Stimulated activated CD4-positive, alpha-beta T cell treated with anti-CD3 and anti-CD28 coated beads, Interleukin-1b, Interleukin-23, amount 100 ng/mL, for 24 hours (primary cell): ENCODE data around the gene SRL.
"Not testable (repeated sequence)": the region's sequence is repeated elsewhere in the genome, so short reads cannot be mapped to it uniquely, and the experiment has no call there.

ENCODE experiments used
- DNase-seq, 4 experiments: peaks; one replicate each; pipeline ENCODE4 v3.0.0-alpha.2; 2020; ENCODE audit warnings: low read depth in 4 of 4, low spot score in 1 of 4

The SRL gene

GRCh38 chr16:4261557-4262172 is 19.8 kb upstream of the SRL start:
- peak in 2 of 4 experiments; percentile 23 to 25 for DNase-seq

- DNase-seq, result no peak
These were observed 18.5 kb upstream of the SRL start for GRCh38 chr16:4260360-4260759.

GRCh38 chr16:4257646-4258556 is 16.0 kb upstream of the SRL start:
- DNase-seq, result no peak

- peak; percentile 97 to 99 (median 98) for DNase-seq
These were observed 11.7 kb upstream of the SRL start for GRCh38 chr16:4253394-4254150.

GRCh38 chr16:4253012-4253393 is 11.1 kb upstream of the SRL start:
- DNase-seq, result not testable (repeated sequence)

- DNase-seq, result no peak
These were observed 7.8 kb upstream of the SRL start for GRCh38 chr16:4249530-4250308.

DNA sequence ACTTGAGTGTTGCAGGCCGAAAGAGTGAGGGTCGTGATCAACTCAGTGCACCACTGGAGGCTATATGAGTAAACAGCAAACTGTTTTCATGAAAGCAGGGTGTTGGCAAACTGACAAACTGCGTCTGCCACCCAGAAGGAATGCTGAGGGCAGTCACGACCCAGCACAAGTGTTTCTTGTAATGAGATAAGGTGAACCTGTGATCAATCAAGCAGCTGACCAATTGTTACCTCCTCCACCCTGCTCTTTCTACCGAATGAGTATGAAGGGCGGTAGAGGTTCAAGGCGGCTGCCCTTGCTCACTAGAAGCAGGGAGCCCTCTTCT is 5.5 kb upstream of the SRL start:
- no peak for DNase-seq

DNA sequence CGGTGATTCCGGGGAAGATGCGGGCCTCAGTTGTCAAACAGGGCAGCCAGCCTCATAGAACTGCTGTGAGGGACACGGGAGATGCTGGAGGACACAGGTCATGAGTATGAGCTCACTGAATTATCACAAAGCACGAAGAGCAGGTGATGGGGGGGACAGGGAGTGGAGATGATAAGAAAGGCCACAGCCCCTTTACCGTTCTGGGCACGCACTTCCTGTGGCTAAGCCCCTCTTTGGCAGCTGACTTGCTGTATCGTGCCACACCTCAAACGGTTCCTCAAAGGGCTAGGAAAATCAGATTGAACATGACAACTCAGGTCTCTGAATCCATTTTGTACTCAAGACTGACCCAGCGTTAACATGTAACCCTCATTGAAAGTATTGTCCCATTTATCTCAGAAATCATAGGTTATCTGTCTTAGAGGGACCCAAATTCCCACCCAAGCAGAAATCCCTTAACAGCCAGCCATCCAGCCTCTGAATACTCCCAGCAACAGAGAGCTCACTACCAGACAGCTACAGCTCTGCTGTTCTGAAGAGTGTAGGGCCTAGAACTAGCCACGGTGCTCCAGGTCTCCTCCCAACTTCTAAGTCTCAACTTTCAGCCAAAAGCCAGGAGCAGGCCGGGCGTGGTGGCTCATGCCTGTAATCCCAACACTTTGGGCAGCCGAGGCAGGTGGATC is 5.0 kb upstream of the SRL start:
- DNase-seq, result no peak

GRCh38 chr16:4245077-4245791 is 3.4 kb upstream of the SRL start:
- DNase-seq, result no peak

DNA sequence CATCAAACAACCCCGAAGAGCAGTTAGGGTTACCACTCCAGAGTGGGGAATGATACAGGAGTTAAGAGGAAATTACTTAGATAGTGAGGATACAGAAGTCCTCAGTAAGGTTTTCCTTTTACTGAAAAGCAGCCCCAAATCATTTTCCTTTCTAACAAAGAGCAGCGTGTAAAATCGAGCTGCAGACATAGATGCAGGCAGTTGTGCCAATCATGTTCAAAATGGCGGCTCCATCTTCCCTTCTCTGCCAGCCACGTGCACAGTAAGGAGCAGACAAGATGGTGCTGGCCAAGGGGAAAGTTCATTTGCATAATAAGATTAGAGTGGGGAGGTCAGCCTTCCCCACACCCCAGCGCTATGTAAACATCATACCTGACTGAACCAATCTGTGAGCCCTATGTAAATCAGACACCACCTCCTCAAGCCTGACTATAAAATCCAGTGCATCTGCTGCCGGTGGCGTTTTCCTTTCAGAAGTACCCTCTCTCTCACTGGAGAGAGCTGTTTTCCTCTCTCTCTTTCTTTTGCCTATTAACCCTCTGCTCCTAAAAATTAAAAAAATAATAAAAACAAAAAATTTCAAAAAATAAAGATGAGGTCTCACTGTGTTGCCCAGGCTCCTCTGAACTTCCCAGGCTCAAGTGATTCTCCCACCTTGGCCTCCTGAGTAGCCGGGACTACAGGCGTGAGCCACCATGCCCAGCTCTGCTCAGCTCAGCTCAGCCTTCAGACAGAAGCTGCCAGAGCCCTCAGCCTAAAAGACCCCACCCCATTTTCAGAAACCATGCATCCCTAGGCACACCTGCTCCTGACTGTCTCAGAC is 2.6 kb upstream of the SRL start:
- no peak for DNase-seq

GRCh38 chr16:4241258-4241927 is 487 bp downstream of the SRL start:
- DNase-seq, result no peak

DNA sequence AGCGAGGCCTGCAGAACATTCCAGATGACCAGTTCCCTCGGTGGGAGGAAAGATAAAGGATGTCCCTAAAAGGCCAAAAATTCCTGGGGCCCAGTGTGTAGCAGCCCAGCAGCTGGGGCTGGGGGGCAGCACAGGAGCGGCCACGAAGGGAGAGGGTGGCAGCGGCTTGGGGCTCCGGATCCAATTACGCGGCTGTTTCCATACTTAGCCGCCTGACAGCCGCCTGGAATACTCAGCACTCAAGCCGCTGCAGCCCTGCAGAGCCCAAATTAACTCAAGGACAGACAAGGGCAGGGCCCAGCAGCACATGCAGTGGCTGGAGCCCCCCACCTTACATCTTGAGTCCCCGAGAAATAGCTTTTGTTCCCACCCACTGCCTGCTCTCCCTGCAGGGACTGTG is 1.3 kb downstream of the SRL start:
- DNase-seq, result no peak

DNA sequence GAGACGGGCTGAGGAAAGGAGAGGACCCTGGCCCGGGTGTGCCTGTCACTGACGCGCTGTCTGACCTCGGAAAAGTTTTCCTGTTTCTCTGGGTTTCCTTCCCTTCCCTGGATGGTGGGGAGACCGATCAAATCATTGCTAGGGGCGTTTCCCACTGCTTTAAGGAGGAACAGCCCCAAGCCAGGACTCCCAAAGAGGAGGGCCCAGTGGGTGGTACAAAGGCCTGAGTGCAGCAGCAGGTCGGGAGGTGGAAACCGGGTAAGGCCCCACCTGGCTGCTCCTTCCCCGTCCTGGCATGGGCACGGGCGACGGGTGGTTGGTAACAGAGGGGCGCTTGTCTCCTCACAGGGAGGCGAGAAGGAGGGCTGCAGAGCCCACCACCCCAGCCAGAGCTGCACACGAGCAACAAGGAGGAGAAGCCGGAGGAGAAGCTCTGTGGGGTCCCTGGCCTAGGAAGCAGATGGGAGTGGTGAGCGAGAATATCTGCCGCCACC is 2.2 kb downstream of the SRL start:
- no peak for DNase-seq

DNA sequence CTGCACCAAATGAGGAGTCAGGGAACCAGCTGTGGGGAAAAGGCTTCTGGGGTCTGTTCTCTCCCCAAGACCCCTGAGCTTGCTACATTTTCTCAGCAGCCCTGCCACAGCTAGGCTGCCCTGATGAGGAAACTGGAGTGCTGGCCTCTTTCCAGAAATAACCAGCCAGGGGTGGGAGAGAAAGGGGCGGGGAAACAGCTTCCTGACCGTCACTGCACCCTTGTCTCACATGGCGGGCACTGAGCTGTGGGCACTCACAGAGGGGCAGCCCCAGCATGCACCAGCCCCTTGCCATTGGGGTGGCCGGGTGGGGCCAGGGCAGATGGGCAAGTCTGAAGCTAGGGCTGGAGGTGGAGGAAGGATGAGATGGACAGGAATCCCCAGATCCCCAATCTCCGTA is 2.9 kb downstream of the SRL start:
- no peak for DNase-seq

- no peak for DNase-seq
These were observed 8.4 kb downstream of the SRL start for GRCh38 chr16:4233431-4233830.

GRCh38 chr16:4232541-4233386 is 9.1 kb downstream of the SRL start:
- DNase-seq, result no peak

GRCh38 chr16:4231886-4232285 is 10.0 kb downstream of the SRL start:
- DNase-seq, result no peak

GRCh38 chr16:4231367-4231766 is 10.5 kb downstream of the SRL start:
- DNase-seq, result no peak
